Measurements from ENCODE around the gene GFRA1. TPM values are rescaled to one million over a fixed set of nuclear protein-coding genes. Genes with fewer than 3 reads are reported as not detected.

Gene GFRA1
- polyA plus RNA-seq, 1 of the 3 experiments (the other 2 are of a cell fraction) = 1.6 TPM

DNA sequence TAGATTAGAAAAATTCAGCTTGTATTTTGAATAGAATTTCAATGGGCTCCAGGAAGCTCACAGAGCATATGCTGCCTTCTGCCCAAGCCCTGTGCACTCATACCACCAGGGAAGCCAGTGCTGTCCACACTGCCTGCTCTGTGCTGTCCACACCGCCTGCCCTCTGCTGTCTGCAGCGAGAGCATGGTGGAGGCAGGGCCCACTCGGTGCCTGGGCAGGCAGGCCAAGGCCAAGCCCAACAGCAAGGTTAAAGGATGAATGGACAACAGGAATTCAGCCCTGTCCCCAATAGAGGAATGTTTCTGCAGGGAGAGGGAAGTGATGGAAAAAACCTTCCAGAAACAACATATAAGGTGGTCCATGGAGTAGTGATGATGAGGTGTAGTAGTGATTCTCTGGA lies 146.8 kb downstream of the GFRA1 start:
- H3K9me3 ChIP-seq = no peaks in the 10 kb centered on the region
- H3K27me3 ChIP-seq (ENCODE audit: insufficient read depth) = no peaks in the 10 kb centered on the region
- ChIA-PET POLR2A (no interaction called here), CTCF (no interaction called here)
- H4K20me1 ChIP-seq (ENCODE audit: insufficient read depth) = no peaks in the 10 kb centered on the region
- DNase-seq = no peak
- TF ChIP-seq, protein P1, sequence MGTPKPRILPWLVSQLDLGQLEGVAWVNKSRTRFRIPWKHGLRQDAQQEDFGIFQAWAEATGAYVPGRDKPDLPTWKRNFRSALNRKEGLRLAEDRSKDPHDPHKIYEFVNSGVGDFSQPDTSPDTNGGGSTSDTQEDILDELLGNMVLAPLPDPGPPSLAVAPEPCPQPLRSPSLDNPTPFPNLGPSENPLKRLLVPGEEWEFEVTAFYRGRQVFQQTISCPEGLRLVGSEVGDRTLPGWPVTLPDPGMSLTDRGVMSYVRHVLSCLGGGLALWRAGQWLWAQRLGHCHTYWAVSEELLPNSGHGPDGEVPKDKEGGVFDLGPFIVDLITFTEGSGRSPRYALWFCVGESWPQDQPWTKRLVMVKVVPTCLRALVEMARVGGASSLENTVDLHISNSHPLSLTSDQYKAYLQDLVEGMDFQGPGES (IDR thresholded peaks at IDR 0.05; ENCODE audit: low read depth, low read length) = no peak
- TF ChIP-seq TCF12 (IDR thresholded peaks at IDR 0.05) (no peak), SMC3 (IDR thresholded peaks at IDR 0.05; ENCODE audit: low read depth, low read length) (no peak), MEF2A (IDR thresholded peaks at IDR 0.05; ENCODE audit: borderline replicate concordance, low read depth) (no peak), RCOR1 (IDR thresholded peaks at IDR 0.05; ENCODE audit: low read length) (no peak), GATA2 (CRISPR knock-in tag; IDR thresholded peaks at IDR 0.05) (no peak), POLR2AphosphoS5 (IDR thresholded peaks at IDR 0.05; ENCODE audit: low read depth, low read length) (no peak), RAD21 (IDR thresholded peaks at IDR 0.05; ENCODE audit: low read length) (no peak), CHD2 (IDR thresholded peaks at IDR 0.05; ENCODE audit: low read length, partially characterized antibody) (no peak), RXRA (IDR thresholded peaks at IDR 0.05; ENCODE audit: borderline replicate concordance, low read depth) (no peak), JUND (IDR thresholded peaks at IDR 0.05) (no peak), FOSL2 (IDR thresholded peaks at IDR 0.05; ENCODE audit: borderline replicate concordance, low read depth) (no peak)
- TF ChIP-seq, protein P2, sequence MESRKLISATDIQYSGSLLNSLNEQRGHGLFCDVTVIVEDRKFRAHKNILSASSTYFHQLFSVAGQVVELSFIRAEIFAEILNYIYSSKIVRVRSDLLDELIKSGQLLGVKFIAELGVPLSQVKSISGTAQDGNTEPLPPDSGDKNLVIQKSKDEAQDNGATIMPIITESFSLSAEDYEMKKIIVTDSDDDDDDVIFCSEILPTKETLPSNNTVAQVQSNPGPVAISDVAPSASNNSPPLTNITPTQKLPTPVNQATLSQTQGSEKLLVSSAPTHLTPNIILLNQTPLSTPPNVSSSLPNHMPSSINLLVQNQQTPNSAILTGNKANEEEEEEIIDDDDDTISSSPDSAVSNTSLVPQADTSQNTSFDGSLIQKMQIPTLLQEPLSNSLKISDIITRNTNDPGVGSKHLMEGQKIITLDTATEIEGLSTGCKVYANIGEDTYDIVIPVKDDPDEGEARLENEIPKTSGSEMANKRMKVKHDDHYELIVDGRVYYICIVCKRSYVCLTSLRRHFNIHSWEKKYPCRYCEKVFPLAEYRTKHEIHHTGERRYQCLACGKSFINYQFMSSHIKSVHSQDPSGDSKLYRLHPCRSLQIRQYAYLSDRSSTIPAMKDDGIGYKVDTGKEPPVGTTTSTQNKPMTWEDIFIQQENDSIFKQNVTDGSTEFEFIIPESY (IDR thresholded peaks at IDR 0.05; ENCODE audit: borderline replicate concordance, low read depth) = no peak
- TF ChIP-seq, protein P3, sequence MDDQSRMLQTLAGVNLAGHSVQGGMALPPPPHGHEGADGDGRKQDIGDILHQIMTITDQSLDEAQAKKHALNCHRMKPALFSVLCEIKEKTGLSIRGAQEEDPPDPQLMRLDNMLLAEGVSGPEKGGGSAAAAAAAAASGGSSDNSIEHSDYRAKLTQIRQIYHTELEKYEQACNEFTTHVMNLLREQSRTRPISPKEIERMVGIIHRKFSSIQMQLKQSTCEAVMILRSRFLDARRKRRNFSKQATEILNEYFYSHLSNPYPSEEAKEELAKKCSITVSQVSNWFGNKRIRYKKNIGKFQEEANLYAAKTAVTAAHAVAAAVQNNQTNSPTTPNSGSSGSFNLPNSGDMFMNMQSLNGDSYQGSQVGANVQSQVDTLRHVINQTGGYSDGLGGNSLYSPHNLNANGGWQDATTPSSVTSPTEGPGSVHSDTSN (IDR thresholded peaks at IDR 0.05) = no peak
- TF ChIP-seq, protein P4, sequence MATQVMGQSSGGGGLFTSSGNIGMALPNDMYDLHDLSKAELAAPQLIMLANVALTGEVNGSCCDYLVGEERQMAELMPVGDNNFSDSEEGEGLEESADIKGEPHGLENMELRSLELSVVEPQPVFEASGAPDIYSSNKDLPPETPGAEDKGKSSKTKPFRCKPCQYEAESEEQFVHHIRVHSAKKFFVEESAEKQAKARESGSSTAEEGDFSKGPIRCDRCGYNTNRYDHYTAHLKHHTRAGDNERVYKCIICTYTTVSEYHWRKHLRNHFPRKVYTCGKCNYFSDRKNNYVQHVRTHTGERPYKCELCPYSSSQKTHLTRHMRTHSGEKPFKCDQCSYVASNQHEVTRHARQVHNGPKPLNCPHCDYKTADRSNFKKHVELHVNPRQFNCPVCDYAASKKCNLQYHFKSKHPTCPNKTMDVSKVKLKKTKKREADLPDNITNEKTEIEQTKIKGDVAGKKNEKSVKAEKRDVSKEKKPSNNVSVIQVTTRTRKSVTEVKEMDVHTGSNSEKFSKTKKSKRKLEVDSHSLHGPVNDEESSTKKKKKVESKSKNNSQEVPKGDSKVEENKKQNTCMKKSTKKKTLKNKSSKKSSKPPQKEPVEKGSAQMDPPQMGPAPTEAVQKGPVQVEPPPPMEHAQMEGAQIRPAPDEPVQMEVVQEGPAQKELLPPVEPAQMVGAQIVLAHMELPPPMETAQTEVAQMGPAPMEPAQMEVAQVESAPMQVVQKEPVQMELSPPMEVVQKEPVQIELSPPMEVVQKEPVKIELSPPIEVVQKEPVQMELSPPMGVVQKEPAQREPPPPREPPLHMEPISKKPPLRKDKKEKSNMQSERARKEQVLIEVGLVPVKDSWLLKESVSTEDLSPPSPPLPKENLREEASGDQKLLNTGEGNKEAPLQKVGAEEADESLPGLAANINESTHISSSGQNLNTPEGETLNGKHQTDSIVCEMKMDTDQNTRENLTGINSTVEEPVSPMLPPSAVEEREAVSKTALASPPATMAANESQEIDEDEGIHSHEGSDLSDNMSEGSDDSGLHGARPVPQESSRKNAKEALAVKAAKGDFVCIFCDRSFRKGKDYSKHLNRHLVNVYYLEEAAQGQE (IDR thresholded peaks at IDR 0.05; ENCODE audit: low read depth, low read length) = no peak
- no peak overlapping the region for H2AFZ ChIP-seq (ENCODE audit: low read depth)
- WGBS (ENCODE audit: low lambda C conversion rate) = 41% methylated on average over 3 of the region's 3 CpGs
- H3K36me3 ChIP-seq (replicated peaks in 1 of 2; ENCODE audit: control insufficient read depth in 1 of 2, insufficient read depth in 2 of 2, low read length in 1 of 2) = no peaks in the 10 kb centered on the region
- H3K4me1 ChIP-seq (ENCODE audit: control insufficient read depth in 1 of 2, insufficient read depth in 2 of 2, low read depth in 1 of 2, low read length in 1 of 2) = no peaks in the 10 kb centered on the region
- H3K9me2 ChIP-seq = no peaks in the 10 kb centered on the region
- H3K9ac ChIP-seq = no peak overlapping the region
- no peak overlapping the region for H3K4me2 ChIP-seq
- no peak overlapping the region for H3K4me3 ChIP-seq (ENCODE audit: low read depth in 2 of 2, low read length in 1 of 2)
- no peak overlapping the region for H3K27ac ChIP-seq (ENCODE audit: low read depth in 2 of 2, low read length in 1 of 2)
- H3F3A ChIP-seq (replicated peaks; ENCODE audit: insufficient read depth) = no peaks in the 10 kb centered on the region
- no peaks in the 10 kb centered on the region for H3K79me2 ChIP-seq (ENCODE audit: insufficient read depth)

Measured in SK-N-SH (cell line).